SU-DHL-6 (cell line): ENCODE data around the gene KCNAB2.

ENCODE experiments used
- CTCF ChIP-seq: fragments of 200-600 bp; sonication (generic); IDR thresholded peaks from one replicate; pipeline ENCODE4 v1.5.1; 2017; ENCODE audit warnings: antibody characterized with exemption, mild to moderate bottlenecking, low read length, moderate library complexity; ENCODE audit not compliant: insufficient read depth, poor library complexity, severe bottlenecking
- EZH2phosphoT487 ChIP-seq: fragments of 200-600 bp; sonication (generic), shearing (Covaris generic); conservative IDR thresholded peaks from 2 replicates; pipeline ENCODE4 v1.6.1; 2018; ENCODE audit warnings: mild to moderate bottlenecking, antibody characterized with exemption, low read length, moderate library complexity, mixed read lengths

GRCh38 chr1:6123083-6123482 lies 77.4 kb downstream of the KCNAB2 start:
- TF ChIP-seq CTCF (no peak), EZH2phosphoT487 (no peak)
